Activated T-helper 1 cell treated with anti-CD3 and anti-CD28 coated beads, Interleukin-12 subunit alpha, Interleukin-12 subunit beta, Interleukin-2, Interleukin-4 antibody, amounts not matched to agents 30 ng/mL and 10 ng/mL and 1 ng/mL, durations not matched to agents 14 hours and 24 hours and 36 hours (primary cell): ENCODE measurements around the gene DEDD2. TPM values are rescaled to one million over a fixed set of nuclear protein-coding genes. Genes with fewer than 3 reads are reported as not detected.

Experiments
- DNase-seq: peaks from one replicate; pipeline ENCODE4 v3.0.0; 2021; ENCODE audit warnings: low spot score
- H3K27ac Mint-ChIP-seq: one replicate; pipeline ENCODE4 v1.8.0; 2021; ENCODE audit warnings: mild to moderate bottlenecking, mixed read lengths
- H3K27me3 Mint-ChIP-seq: one replicate; pipeline ENCODE4 v1.8.0; 2022; ENCODE audit warnings: mild to moderate bottlenecking, moderate library complexity, mixed read lengths; ENCODE audit not compliant: insufficient read depth
- H3K36me3 Mint-ChIP-seq: one replicate; pipeline ENCODE4 v1.8.0; 2021; ENCODE audit warnings: low read depth, mixed read lengths
- H3K4me1 Mint-ChIP-seq: one replicate; pipeline ENCODE4 v1.8.0; 2021; ENCODE audit warnings: low read depth, mixed read lengths
- H3K4me3 Mint-ChIP-seq: one replicate; pipeline ENCODE4 v1.8.0; 2021; ENCODE audit warnings: mild to moderate bottlenecking, moderate library complexity, mixed read lengths
- H3K9me3 Mint-ChIP-seq: one replicate; pipeline ENCODE4 v1.8.0; 2021; ENCODE audit warnings: mixed read lengths
- intact Hi-C: fragments of 100-400 bp; cut with micrococcal nuclease; formaldehyde crosslinking; loops from one replicate; pipeline ENCODE4 v1.15.1; 2024
- total RNA-seq: library from RNA; stranded (reverse); gene quantifications from 2 replicates; pipeline ENCODE4 v1.2.3, GENCODE V29; 2022

DEDD2 gene
- total RNA-seq, 1 donor from 2014 or later, result 37.9 TPM

DNA sequence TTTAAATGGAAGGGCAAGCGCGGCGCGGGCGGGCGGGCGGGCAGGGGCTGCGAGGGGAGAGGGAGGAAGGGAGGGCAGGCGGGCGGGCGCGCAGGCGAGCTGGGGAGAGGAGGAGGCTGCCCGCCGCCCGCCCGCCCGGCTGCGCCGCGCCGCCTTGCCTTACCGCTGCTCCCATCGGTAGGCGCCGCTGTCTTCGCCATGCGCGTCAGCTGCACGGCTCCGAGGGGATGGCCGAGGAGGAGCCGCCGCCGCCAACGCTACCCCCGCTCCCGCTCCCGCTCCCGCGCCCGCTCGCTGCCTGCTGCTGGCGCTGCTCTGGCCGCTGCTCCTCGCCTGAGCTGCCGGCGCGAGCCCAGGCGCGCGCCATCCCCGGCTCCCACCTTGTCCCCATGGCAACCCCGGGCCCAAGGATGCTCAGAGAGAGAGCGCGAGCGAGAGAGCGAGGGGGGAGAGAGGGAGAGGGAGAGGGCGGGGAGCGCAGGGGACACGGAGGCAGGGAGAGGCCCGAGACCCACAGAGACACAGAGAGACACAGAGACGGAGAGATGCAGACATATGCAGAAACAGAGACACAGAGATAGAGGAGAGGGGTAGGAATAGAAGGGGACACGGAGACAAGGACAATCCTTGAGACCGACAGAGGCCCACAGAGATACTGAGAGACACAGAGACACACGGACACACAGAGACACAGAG is 40.3 kb downstream of the DEDD2 start:
- peak; percentile 71 for DNase-seq
- Mint-ChIP-seq H3K9me3 (no peaks in the 10 kb centered on the region), H3K27me3 (peaks cover 38% of the 10 kb centered on the region), H3K4me1 (peaks cover 19% of the 10 kb centered on the region), H3K36me3 (peaks cover 1% of the 10 kb centered on the region), H3K27ac (no peak overlapping the region), H3K4me3 (no peak overlapping the region)
- intact Hi-C loops, result loop anchor here (1.0 to 2.0 kb wide), 6 partner anchors 7 to 148 kb away; partner anchors contain the start of genes DEDD2 and MEGF8

DNA sequence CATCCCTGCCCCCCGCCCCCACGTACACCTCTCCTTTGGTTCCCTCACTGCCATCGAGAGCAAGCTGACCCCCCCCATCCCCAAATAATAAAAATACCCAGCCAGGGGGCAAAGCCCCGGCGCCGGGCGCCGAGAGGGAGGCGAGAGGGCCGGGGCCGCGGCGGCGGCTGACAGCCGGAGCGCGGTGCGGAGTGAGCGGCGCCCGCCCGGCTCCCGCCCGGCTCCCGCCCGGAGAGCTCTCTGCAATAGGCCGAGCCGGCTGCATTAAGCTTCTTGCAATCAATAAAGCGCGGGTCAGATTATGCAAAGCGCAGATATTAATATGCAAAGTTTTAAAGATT is 40.9 kb downstream of the DEDD2 start:
- Mint-ChIP-seq H3K4me1 (peaks cover 16% of the 10 kb centered on the region), H3K4me3 (peak overlapping the region; percentile 87), H3K27me3 (peaks cover 38% of the 10 kb centered on the region), H3K9me3 (no peaks in the 10 kb centered on the region), H3K27ac (no peak overlapping the region), H3K36me3 (no peaks in the 10 kb centered on the region)
- intact Hi-C loops, result loop anchor here (1.0 to 2.0 kb wide), 4 partner anchors 8 to 68 kb away; partner anchors contain the start of gene DEDD2
- no peak for DNase-seq

DNA sequence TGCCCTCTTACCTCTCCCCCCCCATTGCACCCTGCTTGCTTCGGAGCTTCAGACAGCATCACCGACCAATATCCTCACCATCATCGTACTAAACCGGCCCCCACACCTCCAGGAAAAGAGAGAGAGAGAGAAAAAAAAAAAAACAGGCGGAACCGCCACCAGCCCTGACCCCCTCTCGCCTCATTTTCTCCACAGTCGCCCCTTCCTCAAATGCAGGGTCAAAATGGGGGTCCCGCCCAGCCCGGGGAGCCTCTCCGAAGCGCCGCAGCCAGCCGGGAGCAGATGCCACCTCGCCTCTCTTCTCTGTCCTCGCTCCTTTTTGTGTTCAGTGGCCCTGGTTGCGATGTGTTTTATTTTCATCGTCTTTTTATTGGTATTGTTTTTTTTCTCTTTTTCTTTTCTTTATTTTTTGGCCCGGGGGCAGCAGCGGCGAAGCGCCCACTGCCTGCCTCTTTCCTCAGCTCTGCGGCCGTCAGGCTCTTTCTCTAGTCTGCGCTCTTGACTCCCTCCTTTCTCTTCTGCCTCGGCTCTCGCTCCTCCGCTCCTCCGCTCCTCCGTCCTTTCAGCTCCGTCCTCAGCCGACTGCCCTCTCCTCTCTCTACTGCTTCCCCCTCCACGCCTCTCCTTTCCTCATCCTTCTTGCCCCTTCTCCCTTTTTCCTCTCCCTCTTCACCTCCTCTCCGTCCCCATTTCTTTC is 41.4 kb downstream of the DEDD2 start:
- intact Hi-C loops, result loop anchor here (1.0 to 2.0 kb wide), 4 partner anchors 8 to 69 kb away; partner anchors contain the start of gene DEDD2
- Mint-ChIP-seq H3K27ac (peak overlapping the region; percentile 19), H3K4me3 (peak overlapping the region; percentile 87)

DNA sequence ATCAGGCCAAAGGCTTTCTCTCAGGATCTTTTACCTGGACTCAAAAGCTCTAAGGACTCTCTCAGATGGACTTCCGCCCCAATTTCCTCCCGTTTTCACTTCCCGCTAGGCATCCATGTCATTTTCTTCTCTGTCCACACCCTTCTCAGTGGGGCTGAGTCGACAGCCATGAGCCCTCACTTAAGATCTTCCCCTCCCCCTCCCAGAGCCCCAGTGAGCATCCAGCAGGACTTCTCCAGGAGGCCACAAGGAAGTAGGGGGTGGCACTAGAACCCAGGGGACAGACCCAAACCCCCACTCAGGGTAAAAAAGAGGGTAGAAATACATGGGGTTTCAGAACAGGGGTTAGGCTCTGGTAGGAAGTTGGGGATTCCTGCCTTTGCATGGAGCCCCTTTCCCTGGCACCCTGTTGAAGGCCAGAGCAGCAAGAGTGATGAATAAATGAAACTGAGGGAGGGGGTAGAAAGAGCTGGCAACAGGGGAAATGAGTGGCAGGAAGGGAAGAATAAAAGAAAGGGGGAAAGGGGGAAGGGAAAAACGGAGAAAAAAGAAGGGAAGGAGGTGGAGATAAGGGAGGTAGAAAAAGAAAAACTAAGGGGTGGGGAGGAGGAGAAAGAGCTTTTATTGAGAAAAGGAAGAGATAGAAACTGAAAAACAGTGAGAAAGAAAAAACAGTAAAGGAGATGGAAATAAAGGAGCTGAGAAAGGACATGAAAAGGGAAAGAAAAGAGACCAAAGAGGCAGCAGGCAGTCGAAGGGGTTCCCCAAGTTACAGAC is 42.3 kb downstream of the DEDD2 start:
- H3K27me3 Mint-ChIP-seq, result peaks cover 37% of the 10 kb centered on the region
- DNase-seq, result no peak
- H3K27ac Mint-ChIP-seq, result no peak overlapping the region
- peak overlapping the region; percentile 87 for H3K4me3 Mint-ChIP-seq
- intact Hi-C loops, result no loop called here
- peaks cover 16% of the 10 kb centered on the region for H3K4me1 Mint-ChIP-seq
- H3K9me3 Mint-ChIP-seq, result no peaks in the 10 kb centered on the region
- no peaks in the 10 kb centered on the region for H3K36me3 Mint-ChIP-seq

More for the DNA sequence above, 41.4 kb downstream of the DEDD2 start:
- DNase-seq, result no peak
- Mint-ChIP-seq H3K36me3 (no peaks in the 10 kb centered on the region), H3K27me3 (peaks cover 38% of the 10 kb centered on the region), H3K4me1 (peaks cover 16% of the 10 kb centered on the region), H3K9me3 (no peaks in the 10 kb centered on the region)

DNA sequence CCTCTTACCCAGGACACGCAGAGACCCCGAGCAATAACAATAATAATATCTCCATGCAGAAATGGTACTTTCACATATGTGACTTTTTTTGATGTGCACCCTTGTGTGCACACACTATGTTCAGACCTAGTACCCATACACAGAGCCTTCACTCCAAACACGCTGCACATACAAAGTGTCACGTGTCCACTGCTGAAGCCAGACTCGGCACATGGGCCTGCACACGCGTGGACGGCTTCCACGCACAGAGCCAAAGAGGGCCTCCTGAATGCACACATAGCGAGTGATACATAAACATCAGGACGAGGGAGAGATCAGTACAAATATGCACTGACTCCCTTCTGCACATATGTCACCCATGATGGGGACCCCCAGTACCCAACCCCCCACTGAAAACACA is 43.3 kb downstream of the DEDD2 start:
- Mint-ChIP-seq H3K27me3 (peaks cover 31% of the 10 kb centered on the region), H3K4me3 (no peak overlapping the region), H3K4me1 (peaks cover 16% of the 10 kb centered on the region), H3K36me3 (no peaks in the 10 kb centered on the region), H3K27ac (no peak overlapping the region), H3K9me3 (no peaks in the 10 kb centered on the region)
- intact Hi-C loops, result no loop called here
- DNase-seq, result no peak

DNA sequence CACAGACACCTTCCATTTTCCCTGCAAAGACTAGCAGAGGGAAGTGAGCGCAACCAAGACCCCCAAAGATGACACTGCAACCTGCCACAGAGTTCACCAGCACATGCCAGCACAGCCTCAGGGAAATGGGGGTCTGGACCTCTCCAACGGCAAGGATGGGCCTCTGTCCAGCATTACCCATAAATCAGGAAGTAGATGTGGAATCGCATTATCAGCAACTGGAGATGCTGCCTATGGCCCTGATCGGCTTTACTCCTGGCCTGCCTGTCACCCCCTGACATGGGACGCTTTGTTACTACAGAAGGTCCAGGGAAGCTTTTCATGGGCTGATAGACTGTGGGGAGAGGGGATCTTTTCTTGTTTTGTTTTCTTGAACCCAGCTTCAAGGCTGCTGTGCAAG is 43.8 kb downstream of the DEDD2 start:
- intact Hi-C loops, result no loop called here
- H3K27ac Mint-ChIP-seq, result no peak overlapping the region
- no peaks in the 10 kb centered on the region for H3K36me3 Mint-ChIP-seq
- no peaks in the 10 kb centered on the region for H3K9me3 Mint-ChIP-seq
- peaks cover 16% of the 10 kb centered on the region for H3K4me1 Mint-ChIP-seq
- peaks cover 31% of the 10 kb centered on the region for H3K27me3 Mint-ChIP-seq
- H3K4me3 Mint-ChIP-seq, result no peak overlapping the region
- DNase-seq, result no peak

DNA sequence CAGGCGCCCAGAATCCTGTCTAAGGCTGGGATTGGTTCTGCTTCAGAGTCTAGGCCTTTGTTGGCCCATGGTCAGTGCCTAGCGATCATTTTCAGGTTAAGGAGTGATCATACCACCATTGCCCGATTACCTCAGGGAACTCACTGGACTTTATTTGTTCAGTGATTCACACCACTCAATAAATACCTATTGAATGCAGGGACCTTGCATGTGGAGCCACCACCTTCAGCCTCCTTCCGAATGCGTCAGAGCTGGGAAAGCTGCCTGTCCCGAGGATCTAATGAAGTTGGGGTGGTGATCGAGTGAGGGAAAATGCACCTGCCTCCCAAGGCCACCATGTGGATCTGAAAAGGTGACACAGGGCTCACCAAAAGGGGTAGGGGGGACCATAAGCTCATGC is 45.2 kb downstream of the DEDD2 start:
- no peak overlapping the region for H3K27ac Mint-ChIP-seq
- no peaks in the 10 kb centered on the region for H3K36me3 Mint-ChIP-seq
- DNase-seq, result no peak
- H3K9me3 Mint-ChIP-seq, result no peaks in the 10 kb centered on the region
- H3K27me3 Mint-ChIP-seq, result peaks cover 31% of the 10 kb centered on the region
- peaks cover 16% of the 10 kb centered on the region for H3K4me1 Mint-ChIP-seq
- intact Hi-C loops, result no loop called here
- H3K4me3 Mint-ChIP-seq, result no peak overlapping the region

DNA sequence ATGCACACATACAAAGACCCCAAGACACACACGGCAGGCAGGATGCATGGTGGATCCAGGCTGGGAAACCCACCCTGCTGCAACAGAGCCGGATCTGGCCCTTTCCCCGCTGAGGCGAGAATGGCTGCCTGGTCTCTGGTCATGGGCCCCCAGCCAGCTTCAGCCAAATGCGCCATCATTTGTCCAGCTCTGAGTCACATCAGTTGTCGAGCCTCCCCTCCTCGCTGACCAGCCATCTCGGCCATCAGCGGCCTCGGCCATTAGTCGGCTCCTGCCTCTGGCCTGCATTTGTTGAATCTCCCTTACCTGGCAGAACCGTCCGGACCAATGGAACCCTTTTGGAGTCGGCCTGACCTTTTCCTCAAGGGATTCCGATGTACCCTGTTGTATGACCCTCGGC is 46.8 kb downstream of the DEDD2 start:
- Mint-ChIP-seq H3K4me3 (no peak overlapping the region), H3K27ac (no peak overlapping the region), H3K4me1 (peaks cover 8% of the 10 kb centered on the region), H3K36me3 (no peaks in the 10 kb centered on the region), H3K27me3 (peaks cover 24% of the 10 kb centered on the region), H3K9me3 (no peaks in the 10 kb centered on the region)
- intact Hi-C loops, result no loop called here
- DNase-seq, result no peak

DNA sequence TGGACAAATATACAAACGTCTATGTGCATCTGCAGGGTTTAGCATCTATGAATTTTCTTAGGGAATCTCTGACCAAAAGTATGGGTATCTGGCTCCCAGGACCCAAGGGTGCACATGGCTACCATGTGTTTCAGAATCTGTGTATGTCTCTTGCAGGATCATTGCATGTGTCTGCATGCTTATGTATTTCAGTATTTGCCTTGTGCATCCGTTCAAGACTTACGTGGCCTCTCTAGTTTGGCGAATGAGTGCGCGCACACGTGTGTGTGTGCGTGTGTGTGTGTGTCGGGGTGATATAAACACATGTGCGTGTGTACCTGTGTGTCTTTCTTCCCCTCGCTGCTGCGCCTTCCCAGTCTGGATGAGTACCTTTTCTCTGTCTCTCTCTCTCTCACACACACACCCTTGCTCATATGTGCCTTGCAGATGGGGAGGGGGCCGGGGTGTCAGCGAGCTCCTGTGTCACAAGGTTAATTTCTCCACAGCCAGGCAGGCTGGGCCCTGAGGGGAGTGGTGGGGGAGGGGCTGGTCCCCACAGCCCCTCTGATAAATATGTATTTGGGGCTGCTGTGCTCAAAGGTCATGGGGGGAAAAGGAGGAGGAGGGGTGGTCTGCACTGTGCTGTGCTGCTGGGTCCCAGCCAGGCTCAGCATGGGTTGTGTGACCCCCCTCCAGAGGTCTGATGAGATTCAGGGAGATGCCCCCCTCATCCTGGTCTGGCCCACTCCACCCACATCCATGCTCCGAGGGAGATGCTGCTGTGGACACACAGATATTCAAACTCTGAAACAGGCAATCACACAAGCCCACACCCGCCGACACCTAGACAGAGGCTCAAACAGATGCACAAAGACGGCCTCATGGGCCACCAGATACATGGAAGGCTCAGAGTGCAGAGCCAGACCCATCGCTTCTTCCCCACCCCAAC is 47.7 kb downstream of the DEDD2 start:
- Mint-ChIP-seq H3K27me3 (peaks cover 15% of the 10 kb centered on the region), H3K4me3 (no peak overlapping the region), H3K36me3 (no peaks in the 10 kb centered on the region), H3K9me3 (no peaks in the 10 kb centered on the region), H3K4me1 (peaks cover 7% of the 10 kb centered on the region), H3K27ac (no peak overlapping the region)
- intact Hi-C loops, result no loop called here
- no peak for DNase-seq

DNA sequence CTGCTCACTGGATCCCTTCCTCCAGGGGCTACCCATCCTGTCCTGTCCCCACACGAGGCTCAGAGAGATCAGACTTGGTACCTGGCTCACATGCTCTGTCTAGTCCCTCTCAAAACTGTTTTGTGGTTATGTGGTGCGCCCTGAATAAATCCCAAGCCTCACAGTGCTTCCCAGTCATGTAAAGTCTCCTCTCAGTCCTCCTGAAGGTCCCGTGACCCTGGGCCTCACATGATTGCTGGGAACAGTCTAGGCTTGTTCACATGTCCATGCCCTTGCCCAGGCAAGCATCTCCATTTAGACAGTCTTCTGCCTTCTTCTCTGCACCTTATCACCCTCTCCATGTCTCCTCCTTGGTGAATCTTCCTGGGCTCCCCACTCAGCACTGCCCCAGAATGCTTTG is 49.3 kb downstream of the DEDD2 start:
- no peaks in the 10 kb centered on the region for H3K9me3 Mint-ChIP-seq
- intact Hi-C loops, result no loop called here
- peaks cover 6% of the 10 kb centered on the region for H3K27me3 Mint-ChIP-seq
- H3K4me3 Mint-ChIP-seq, result no peak overlapping the region
- H3K36me3 Mint-ChIP-seq, result no peaks in the 10 kb centered on the region
- peaks cover 7% of the 10 kb centered on the region for H3K4me1 Mint-ChIP-seq
- no peak for DNase-seq
- no peak overlapping the region for H3K27ac Mint-ChIP-seq

DNA sequence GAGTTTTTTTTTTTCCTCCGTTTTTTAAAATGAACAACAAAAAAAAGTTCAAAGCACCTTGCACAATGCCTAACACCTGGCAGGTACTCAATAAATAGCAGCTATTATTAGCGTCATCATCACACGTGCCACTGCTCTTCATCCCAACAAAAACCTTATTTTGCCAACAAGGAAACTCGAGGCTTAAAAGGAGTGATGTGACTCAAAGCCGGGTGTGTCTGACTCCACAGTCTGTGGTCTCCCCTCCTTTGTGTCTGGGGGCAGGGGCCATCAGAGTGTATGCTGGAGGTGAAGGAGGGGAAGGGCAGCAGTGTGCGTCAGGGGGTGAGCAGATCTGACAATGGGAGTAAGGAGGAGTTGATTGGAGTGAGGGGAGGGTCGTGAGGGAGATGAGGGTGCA is 51.2 kb downstream of the DEDD2 start:
- Mint-ChIP-seq H3K4me3 (no peak overlapping the region), H3K27me3 (peaks cover 4% of the 10 kb centered on the region), H3K4me1 (peaks cover 7% of the 10 kb centered on the region), H3K9me3 (no peaks in the 10 kb centered on the region), H3K36me3 (no peaks in the 10 kb centered on the region), H3K27ac (no peak overlapping the region)
- DNase-seq, result no peak
- intact Hi-C loops, result no loop called here

DNA sequence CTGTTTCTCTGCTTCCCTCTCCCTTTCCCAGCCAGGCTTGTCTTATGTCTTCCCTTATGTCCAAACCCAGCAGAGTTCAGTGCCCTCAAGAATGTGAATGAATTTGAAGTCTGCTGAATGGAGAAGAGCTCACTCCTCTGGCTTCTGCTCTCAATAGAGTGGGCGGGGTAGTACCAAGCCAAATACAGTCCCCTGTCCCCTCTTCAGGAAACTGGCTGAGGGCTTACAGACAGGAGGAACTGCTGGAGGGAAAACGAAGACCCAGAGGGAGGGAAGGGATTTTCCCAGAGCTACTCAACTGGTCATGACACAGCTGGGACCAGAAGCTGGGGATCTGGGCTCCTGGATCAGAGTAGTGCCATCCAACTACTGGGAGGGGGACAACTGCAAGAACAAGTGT is 52.3 kb downstream of the DEDD2 start:
- Mint-ChIP-seq H3K4me3 (no peak overlapping the region), H3K4me1 (peaks cover 7% of the 10 kb centered on the region), H3K9me3 (no peaks in the 10 kb centered on the region), H3K27me3 (peaks cover 7% of the 10 kb centered on the region), H3K36me3 (no peaks in the 10 kb centered on the region), H3K27ac (no peak overlapping the region)
- intact Hi-C loops, result no loop called here
- DNase-seq, result no peak
